Right atrium auricular region (tissue), 2 donors: ENCODE data around the gene MYO5B. TPM values are rescaled to one million over a fixed set of nuclear protein-coding genes. Genes with fewer than 3 reads are reported as not detected.

ENCODE experiments used
- DNase-seq: peaks from one replicate; pipeline ENCODE4 v3.0.0-alpha.2; 2019; ENCODE audit warnings: low spot score
- H3K27ac ChIP-seq, 2 donors: fragments of 200-600 bp; sonication (generic); 1 replicate in 1 of 2; 2 replicates in 1 of 2; pipeline ENCODE4 v1.5.1; 2016 to 2019
- H3K27me3 ChIP-seq, 2 donors: fragments of 200-600 bp; sonication (generic); one replicate each; pipeline versions ENCODE4 v1.5.1 to v1.6.0; 2017 to 2019
- H3K36me3 ChIP-seq: fragments of 200-600 bp; sonication (generic); one replicate; pipeline ENCODE4 v1.5.1; 2016
- H3K4me1 ChIP-seq, 2 donors: fragments of 200-600 bp; sonication (generic); one replicate each; pipeline versions ENCODE4 v1.5.1 to v1.6.0; 2017 to 2019
- H3K4me3 ChIP-seq, 2 donors: fragments of 200-600 bp; sonication (generic); 1 replicate in 1 of 2; 2 replicates in 1 of 2; pipeline ENCODE4 v1.5.1; 2017 to 2019; ENCODE audit warnings: mild to moderate bottlenecking in 1 of 2, moderate library complexity in 1 of 2
- H3K9me3 ChIP-seq, 2 donors: fragments of 200-600 bp; sonication (generic); one replicate each; pipeline ENCODE4 v1.5.1; 2019
- total RNA-seq, 2 donors: library from RNA; depleted of rRNA; stranded (reverse); fragments of >200 nt; gene quantifications; one replicate each; pipeline ENCODE4 v1.1.0, GENCODE V29; 2016
- TF ChIP-seq, protein P1 (sequence below), 2 donors: fragments of 200-600 bp; sonication (generic); IDR thresholded peaks; one replicate each; pipeline ENCODE4 v1.5.1; 2019; ENCODE audit warnings: antibody characterized with exemption in 2 of 2

The MYO5B gene
- total RNA-seq, 2 donors from 2014 or later: 7.7 to 10.2 TPM

DNA sequence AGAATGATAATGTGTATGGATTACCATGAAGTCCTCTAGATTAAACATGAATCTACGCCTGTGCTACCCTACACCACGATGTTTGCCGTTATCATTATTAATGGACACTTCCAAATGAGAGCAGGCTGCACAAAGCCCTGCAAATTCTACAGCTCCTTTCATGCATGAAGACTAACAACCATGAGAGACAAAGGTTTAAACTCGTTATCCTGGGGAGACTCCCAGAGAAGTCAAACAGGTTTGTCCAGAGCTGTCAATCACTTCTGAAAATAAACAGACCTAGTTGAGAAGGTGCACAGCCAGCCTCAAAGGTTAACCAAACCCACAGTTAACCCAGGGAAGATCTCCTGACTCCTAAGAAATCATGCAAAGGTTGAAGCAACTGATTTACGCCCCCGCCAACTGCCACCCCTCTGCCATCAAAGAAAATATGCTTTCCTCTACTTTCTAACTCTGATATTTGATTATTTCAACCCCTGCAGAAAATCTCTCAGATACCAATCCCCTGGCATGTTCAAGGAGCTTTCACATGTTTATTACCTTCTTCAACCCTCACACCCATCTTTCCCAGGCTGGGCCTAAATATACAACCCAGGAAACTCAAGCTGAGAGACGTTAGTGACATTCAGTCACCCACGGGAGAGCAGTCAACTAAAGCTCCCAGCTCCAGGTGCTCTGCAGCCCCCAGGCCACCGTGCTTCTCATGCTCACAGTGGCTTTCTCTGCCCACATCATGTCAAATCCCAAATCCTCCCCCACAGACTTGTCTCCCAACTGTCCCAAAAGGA, 35.9 kb downstream of the MYO5B start:
- no peak for DNase-seq
- TF ChIP-seq, protein P1, sequence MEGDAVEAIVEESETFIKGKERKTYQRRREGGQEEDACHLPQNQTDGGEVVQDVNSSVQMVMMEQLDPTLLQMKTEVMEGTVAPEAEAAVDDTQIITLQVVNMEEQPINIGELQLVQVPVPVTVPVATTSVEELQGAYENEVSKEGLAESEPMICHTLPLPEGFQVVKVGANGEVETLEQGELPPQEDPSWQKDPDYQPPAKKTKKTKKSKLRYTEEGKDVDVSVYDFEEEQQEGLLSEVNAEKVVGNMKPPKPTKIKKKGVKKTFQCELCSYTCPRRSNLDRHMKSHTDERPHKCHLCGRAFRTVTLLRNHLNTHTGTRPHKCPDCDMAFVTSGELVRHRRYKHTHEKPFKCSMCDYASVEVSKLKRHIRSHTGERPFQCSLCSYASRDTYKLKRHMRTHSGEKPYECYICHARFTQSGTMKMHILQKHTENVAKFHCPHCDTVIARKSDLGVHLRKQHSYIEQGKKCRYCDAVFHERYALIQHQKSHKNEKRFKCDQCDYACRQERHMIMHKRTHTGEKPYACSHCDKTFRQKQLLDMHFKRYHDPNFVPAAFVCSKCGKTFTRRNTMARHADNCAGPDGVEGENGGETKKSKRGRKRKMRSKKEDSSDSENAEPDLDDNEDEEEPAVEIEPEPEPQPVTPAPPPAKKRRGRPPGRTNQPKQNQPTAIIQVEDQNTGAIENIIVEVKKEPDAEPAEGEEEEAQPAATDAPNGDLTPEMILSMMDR (IDR thresholded peaks at IDR 0.05): no peak
- no peaks in the 10 kb centered on the region for H3K27me3 ChIP-seq
- no peaks in the 10 kb centered on the region for H3K36me3 ChIP-seq
- no peak overlapping the region for H3K4me3 ChIP-seq
- H3K27ac ChIP-seq: no peak overlapping the region
- H3K4me1 ChIP-seq: peaks cover 0 to 4% of the 10 kb centered on the region in 2 donors
- H3K9me3 ChIP-seq: no peaks in the 10 kb centered on the region

DNA sequence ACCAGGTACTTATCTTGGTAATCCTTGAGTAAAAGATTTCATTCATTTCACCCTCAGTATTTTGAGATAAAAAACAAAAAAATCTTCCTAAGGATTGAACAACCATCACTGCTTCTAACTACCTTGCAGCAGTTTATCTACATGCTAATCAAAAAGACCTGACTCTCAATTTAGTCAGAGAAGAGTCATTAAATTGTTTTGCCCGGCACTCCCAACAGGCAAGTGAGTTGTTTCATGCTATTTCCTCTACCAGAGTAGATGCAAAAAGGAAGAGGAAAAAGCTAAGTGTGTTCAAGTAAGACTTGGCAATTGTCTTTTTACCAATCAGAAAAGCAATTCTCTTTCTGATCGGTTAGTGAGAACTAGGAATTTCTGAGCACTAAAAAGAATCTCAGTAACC, 39.5 kb downstream of the MYO5B start:
- Histone ChIP-seq H3K36me3 (no peaks in the 10 kb centered on the region), H3K9me3 (no peaks in the 10 kb centered on the region), H3K27ac (no peak overlapping the region), H3K27me3 (no peaks in the 10 kb centered on the region), H3K4me1 (no peaks in the 10 kb centered on the region), H3K4me3 (no peak overlapping the region)
- TF ChIP-seq, protein P1 (IDR thresholded peaks at IDR 0.05): no peak
- no peak for DNase-seq

DNA sequence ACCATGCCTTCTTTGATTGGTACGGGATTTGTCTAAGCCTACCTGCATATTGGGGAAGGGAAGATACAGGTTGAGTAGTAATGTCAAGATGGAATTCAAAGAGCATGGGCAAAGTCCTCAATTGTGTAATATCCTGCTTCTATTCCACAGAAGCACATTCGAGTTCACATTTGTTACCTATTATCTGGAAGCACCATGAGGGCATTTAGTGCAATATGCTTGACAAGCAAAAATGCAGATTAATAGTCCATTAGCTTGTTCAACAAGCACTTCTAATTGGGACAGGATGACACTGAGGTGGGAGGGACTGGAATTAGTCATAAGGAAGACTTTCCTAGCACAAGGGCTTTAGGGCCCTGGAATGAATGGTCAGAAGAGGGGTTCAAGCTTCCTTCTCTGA, 40.5 kb downstream of the MYO5B start:
- Histone ChIP-seq H3K4me3 (no peak overlapping the region), H3K4me1 (no peaks in the 10 kb centered on the region), H3K36me3 (no peaks in the 10 kb centered on the region), H3K27ac (no peak overlapping the region), H3K27me3 (no peaks in the 10 kb centered on the region), H3K9me3 (no peaks in the 10 kb centered on the region)
- DNase-seq: no peak
- TF ChIP-seq, protein P1 (IDR thresholded peaks at IDR 0.05): no peak

DNA sequence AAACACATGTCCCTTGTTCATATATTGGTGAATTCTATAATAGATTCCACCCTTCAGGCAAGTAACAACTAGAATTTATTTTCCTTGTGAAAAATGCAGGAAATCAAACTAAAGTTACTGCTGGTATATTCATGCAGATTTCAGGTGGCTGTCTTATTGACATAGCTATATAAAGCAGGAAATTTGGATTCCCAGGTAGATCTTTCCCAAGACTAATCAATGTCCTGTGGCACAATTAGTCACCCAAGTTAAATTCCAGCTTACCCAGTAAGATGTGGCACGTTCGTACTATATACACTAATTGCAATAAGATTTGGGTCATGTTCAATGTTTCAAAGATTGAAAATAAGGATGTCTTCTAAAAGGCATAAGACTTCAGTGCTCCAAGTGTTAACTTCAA, 42.0 kb downstream of the MYO5B start:
- H3K4me1 ChIP-seq: no peaks in the 10 kb centered on the region
- H3K27me3 ChIP-seq: no peaks in the 10 kb centered on the region
- H3K9me3 ChIP-seq: no peaks in the 10 kb centered on the region
- H3K4me3 ChIP-seq: no peak overlapping the region
- H3K36me3 ChIP-seq: no peaks in the 10 kb centered on the region
- TF ChIP-seq, protein P1 (IDR thresholded peaks at IDR 0.05): no peak
- H3K27ac ChIP-seq: no peak overlapping the region
- DNase-seq: no peak

DNA sequence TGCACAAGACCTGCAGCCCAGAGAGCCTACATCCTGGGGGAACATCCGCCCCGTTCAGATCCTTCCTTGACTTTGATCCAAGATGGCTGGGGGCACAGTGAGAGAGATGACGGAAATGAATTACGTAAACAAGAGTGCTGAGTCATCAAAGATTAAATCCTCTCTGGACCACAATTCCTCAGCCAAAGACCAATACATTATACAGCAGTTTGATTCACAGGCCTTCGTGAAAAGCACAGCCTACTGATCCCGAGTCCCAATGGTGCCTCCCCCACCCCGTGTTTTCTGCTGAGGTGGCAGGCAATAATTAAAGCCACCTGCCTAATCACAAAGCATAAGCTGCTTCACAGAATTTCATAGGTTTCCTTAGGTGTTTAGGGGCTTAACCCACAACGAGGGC, 43.0 kb downstream of the MYO5B start:
- no peak for DNase-seq
- no peaks in the 10 kb centered on the region for H3K27me3 ChIP-seq

More for the DNA sequence above, 43.0 kb downstream of the MYO5B start:
- Histone ChIP-seq H3K4me3 (no peak overlapping the region), H3K9me3 (no peaks in the 10 kb centered on the region), H3K27ac (no peak overlapping the region), H3K36me3 (no peaks in the 10 kb centered on the region), H3K4me1 (no peaks in the 10 kb centered on the region)
- TF ChIP-seq, protein P1 (IDR thresholded peaks at IDR 0.05): no peak
